Hepatocyte (in vitro differentiated cells): ENCODE results near the gene SBK2.

ENCODE experiments used
- EZH2 ChIP-seq: fragments of 200-600 bp; sonication (generic); IDR thresholded peaks from 2 replicates; pipeline ENCODE4 v1.6.1; 2016; ENCODE audit warnings: antibody characterized with exemption, mild to moderate bottlenecking, borderline replicate concordance
- EZH2phosphoT487 ChIP-seq: fragments of 200-600 bp; sonication (generic); IDR thresholded peaks from one replicate; pipeline ENCODE4 v1.6.1; 2018; ENCODE audit warnings: antibody characterized with exemption, mild to moderate bottlenecking, low read depth, moderate library complexity; ENCODE audit not compliant: unreplicated experiment, severe bottlenecking
- TF ChIP-seq, protein P1 (sequence below): fragments of 200-600 bp; sonication (generic); IDR thresholded peaks from 2 replicates; pipeline ENCODE4 v1.5.1; 2016; ENCODE audit warnings: antibody characterized with exemption, mild to moderate bottlenecking; ENCODE audit not compliant: poor library complexity

DNA sequence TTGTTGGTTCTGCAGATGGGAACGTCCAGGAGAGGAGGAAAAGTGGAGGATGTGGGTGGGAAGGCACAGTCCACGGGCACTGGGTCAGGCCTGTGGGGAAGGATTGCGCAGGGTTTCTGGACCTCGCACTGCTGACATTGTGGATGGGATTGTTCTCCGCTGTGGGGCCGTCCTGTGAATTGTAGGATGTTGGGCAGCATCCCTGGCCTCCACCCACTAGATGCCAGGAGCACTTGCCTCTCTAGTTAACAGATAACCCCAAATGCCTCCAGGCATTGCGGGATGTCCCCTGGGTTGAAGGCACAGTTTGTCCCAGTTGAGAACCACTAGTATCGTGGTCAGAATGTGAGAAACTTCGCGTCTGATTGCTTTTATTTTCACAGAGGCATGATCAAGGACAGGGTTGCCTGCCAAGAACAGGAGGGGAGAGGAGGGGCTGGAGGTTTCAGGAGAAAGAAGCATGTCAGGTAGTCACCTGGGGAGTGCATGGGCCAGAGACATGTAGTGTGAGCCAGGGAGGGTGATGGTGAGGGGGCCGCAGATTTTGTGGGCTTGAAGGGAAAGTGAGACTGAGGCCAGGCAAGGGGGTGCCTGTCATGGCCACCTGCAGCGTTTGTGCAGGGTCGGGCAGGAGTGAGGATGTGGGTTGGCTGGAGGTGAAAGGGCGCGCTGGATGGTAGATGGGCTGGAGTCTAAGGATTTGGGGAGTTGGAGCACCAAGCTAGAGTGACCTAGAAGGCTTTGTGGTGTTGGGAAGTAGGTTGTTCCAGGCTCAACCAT is 57.3 kb downstream of the SBK2 start:
- TF ChIP-seq EZH2 (no peak), EZH2phosphoT487 (no peak)
- TF ChIP-seq, protein P1, sequence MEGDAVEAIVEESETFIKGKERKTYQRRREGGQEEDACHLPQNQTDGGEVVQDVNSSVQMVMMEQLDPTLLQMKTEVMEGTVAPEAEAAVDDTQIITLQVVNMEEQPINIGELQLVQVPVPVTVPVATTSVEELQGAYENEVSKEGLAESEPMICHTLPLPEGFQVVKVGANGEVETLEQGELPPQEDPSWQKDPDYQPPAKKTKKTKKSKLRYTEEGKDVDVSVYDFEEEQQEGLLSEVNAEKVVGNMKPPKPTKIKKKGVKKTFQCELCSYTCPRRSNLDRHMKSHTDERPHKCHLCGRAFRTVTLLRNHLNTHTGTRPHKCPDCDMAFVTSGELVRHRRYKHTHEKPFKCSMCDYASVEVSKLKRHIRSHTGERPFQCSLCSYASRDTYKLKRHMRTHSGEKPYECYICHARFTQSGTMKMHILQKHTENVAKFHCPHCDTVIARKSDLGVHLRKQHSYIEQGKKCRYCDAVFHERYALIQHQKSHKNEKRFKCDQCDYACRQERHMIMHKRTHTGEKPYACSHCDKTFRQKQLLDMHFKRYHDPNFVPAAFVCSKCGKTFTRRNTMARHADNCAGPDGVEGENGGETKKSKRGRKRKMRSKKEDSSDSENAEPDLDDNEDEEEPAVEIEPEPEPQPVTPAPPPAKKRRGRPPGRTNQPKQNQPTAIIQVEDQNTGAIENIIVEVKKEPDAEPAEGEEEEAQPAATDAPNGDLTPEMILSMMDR = no peak
